H1 (cell line): ENCODE results near the gene MCC.

Experiments
- POLR2A ChIP-seq, 2 experiments: IDR thresholded peaks; 1 replicate in 1 of 2; 2 replicates in 1 of 2; pipeline ENCODE4 v1.6.1; 2011; ENCODE audit warnings: low read depth in 2 of 2, low read length in 2 of 2, mild to moderate bottlenecking in 2 of 2; ENCODE audit errors: control extremely low read depth in 1 of 2
- POLR2AphosphoS5 ChIP-seq: IDR thresholded peaks from 2 replicates; pipeline ENCODE4 v1.6.1; 2011; ENCODE audit warnings: low read depth, low read length
- RAD21 ChIP-seq, 2 experiments: IDR thresholded peaks in 1 of 2; conservative IDR thresholded peaks in 1 of 2; 2 replicates each; pipeline ENCODE4 v1.6.1; 2011; ENCODE audit warnings: low read depth in 2 of 2, low read length in 2 of 2, improper control_type of control experiment in 1 of 2, inconsistent platforms in 1 of 2, mild to moderate bottlenecking in 1 of 2, moderate library complexity in 1 of 2
- TAF1 ChIP-seq: IDR thresholded peaks from 2 replicates; pipeline ENCODE4 v1.6.1; 2011; ENCODE audit warnings: mild to moderate bottlenecking, low read depth, low read length
- TF ChIP-seq, protein P1 (sequence below), 3 experiments: IDR thresholded peaks; 1 replicate in 2 of 3; 2 replicates in 1 of 3; pipeline versions ENCODE4 v1.5.1 to v1.6.1; 2011; ENCODE audit warnings: low read length in 3 of 3, mild to moderate bottlenecking in 3 of 3, inconsistent platforms in 2 of 3, low read depth in 1 of 3, moderate library complexity in 1 of 3; ENCODE audit not compliant: insufficient read depth in 1 of 3; ENCODE audit errors: control extremely low read depth in 1 of 3

- TF ChIP-seq, protein P1, sequence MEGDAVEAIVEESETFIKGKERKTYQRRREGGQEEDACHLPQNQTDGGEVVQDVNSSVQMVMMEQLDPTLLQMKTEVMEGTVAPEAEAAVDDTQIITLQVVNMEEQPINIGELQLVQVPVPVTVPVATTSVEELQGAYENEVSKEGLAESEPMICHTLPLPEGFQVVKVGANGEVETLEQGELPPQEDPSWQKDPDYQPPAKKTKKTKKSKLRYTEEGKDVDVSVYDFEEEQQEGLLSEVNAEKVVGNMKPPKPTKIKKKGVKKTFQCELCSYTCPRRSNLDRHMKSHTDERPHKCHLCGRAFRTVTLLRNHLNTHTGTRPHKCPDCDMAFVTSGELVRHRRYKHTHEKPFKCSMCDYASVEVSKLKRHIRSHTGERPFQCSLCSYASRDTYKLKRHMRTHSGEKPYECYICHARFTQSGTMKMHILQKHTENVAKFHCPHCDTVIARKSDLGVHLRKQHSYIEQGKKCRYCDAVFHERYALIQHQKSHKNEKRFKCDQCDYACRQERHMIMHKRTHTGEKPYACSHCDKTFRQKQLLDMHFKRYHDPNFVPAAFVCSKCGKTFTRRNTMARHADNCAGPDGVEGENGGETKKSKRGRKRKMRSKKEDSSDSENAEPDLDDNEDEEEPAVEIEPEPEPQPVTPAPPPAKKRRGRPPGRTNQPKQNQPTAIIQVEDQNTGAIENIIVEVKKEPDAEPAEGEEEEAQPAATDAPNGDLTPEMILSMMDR (IDR thresholded peaks at IDR 0.05; ENCODE audit: control extremely low read depth in 1 of 3, insufficient read depth in 1 of 3, low read depth in 1 of 3, low read length in 3 of 3), result no peak
- no peak for TF ChIP-seq TAF1
- TF ChIP-seq POLR2A (IDR thresholded peaks at IDR 0.05; ENCODE audit: control extremely low read depth in 1 of 2, low read depth in 2 of 2, low read length in 2 of 2), result no peak
- no peak for TF ChIP-seq POLR2AphosphoS5
- no peak for TF ChIP-seq RAD21 (IDR thresholded peaks at IDR 0.05 in 1 of 2, conservative IDR thresholded peaks at IDR 0.05 in 1 of 2; ENCODE audit: low read depth in 2 of 2, low read length in 2 of 2)
Observed at GRCh38 chr5:113176734-113177133, 311.5 kb downstream of the MCC start.
